Heart left ventricle (tissue), 13 donors: Measurements from ENCODE around the gene OR4F6.

ENCODE experiments used
- POLR2A ChIP-seq, 2 donors: fragments of 450-650 bp; IDR thresholded peaks; one replicate each; pipeline ENCODE4 v1.6.1; 2017; ENCODE audit warnings: antibody characterized with exemption in 2 of 2, mild to moderate bottlenecking in 2 of 2, moderate library complexity in 2 of 2
- TF ChIP-seq, protein P1 (sequence below), 12 donors: fragments of 200-600 bp; sonication (generic) in 4 of 12; IDR thresholded peaks; one replicate each; pipeline versions ENCODE4 v1.5.0 to v1.8.0; 2018 to 2022; ENCODE audit warnings: antibody characterized with exemption in 12 of 12, mild to moderate bottlenecking in 5 of 12
- donor health status: ischemic (EF 13 %, LVEDD 7.1; RV severe dilation, severe dysfunction).
- donor health status: DM: no; HTN: yes; CAD: no.
- donor health status: DM: no; HTN: no; CAD: no.
- donor health status: ischemic (EF 25% LVEDD 6.9; RV normal size, moderate dysfunction).
- donor health status: ischemic (EF 25% LVEDD 5.7; RV mildly dilated, moderate dysfunction).
- donor health status: ischemic (EF 35%, LVEDD 5.7; RV mildly dilated, moderate dysfunction).
- donor health status: nonischemic (EF 11% LVEDD 7.7; RV severe dilation, severe dysfunction).
- donor health status: DM: yes; HTN: yes; CAD: no.
- donor health status: PGD.
- donor health status: ischemic (EF 29% LVEDD 5.4; RV normal size, mild dysfunction).
- donor health status: nonischemic (EF 23%, LVEDD 6.1; RV moderate dilation, normal function).

- TF ChIP-seq, protein P1, sequence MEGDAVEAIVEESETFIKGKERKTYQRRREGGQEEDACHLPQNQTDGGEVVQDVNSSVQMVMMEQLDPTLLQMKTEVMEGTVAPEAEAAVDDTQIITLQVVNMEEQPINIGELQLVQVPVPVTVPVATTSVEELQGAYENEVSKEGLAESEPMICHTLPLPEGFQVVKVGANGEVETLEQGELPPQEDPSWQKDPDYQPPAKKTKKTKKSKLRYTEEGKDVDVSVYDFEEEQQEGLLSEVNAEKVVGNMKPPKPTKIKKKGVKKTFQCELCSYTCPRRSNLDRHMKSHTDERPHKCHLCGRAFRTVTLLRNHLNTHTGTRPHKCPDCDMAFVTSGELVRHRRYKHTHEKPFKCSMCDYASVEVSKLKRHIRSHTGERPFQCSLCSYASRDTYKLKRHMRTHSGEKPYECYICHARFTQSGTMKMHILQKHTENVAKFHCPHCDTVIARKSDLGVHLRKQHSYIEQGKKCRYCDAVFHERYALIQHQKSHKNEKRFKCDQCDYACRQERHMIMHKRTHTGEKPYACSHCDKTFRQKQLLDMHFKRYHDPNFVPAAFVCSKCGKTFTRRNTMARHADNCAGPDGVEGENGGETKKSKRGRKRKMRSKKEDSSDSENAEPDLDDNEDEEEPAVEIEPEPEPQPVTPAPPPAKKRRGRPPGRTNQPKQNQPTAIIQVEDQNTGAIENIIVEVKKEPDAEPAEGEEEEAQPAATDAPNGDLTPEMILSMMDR (IDR thresholded peaks at IDR 0.05): no peak
- TF ChIP-seq POLR2A (IDR thresholded peaks at IDR 0.05): no peak
Measured at GRCh38 chr15:101810876-101811275, 7.6 kb downstream of the OR4F6 start.
